Measurements from ENCODE around the gene CTSZ. TPM values are rescaled to one million over a fixed set of nuclear protein-coding genes. Genes with fewer than 3 reads are reported as not detected.

CTSZ gene
- polyA plus RNA-seq, 3 donors, result 62.6 to 755 (median 86.4) TPM

DNA sequence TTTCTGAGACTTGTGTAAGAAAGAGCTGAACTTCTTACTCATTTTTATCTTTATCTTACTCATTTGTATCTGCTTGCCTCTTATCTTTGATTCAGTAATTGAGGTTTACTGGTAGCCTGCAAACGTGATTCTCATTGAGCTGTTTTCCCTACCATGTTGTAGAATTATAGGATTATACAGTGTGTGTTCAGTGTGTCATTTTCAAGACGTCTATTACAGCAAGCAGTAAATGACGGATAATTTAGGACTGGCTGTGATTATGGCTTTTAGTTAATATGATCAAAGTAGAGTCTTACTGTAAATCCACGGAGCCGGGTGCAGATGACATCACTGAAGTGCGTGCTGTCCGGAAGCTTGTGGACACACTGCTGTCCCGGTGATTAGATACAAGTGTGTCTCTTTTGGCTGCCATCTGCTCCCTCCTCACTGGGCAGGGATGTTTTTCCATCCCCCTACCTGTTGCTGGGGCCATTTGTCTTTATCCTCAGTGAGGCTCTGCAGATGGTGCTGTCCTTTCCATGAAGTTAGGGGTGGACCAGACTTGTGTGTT is 20.0 kb downstream of the CTSZ start:
- Histone ChIP-seq H4K20me1 (ENCODE audit: insufficient read depth, low read length) (peaks cover 84% of the 10 kb centered on the region), H3K9me3 (replicated peaks in 1 of 2; ENCODE audit: control insufficient read depth in 1 of 2, insufficient read depth in 1 of 2, low read length in 2 of 2) (no peaks in the 10 kb centered on the region), H3K27ac (ENCODE audit: low read depth in 1 of 2, low read length in 2 of 2) (no peak overlapping the region), H3K4me2 (replicated peaks; ENCODE audit: extremely low read depth, low read length, poor library complexity, severe bottlenecking) (no peak overlapping the region), H3K4me3 (replicated peaks in 1 of 3; ENCODE audit: low read depth in 2 of 3, low read length in 3 of 3) (no peak overlapping the region), H3K9ac (ENCODE audit: insufficient read depth, low read length, poor library complexity, severe bottlenecking) (no peak overlapping the region), H3K36me3 (replicated peaks in 1 of 2; ENCODE audit: control insufficient read depth in 1 of 2, insufficient read depth in 2 of 2, low read length in 2 of 2) (peaks cover 49 to 65% of the 10 kb centered on the region in 2 donors), H3K27me3 (ENCODE audit: control insufficient read depth in 2 of 2, insufficient read depth in 2 of 2, low read length in 2 of 2) (no peaks in the 10 kb centered on the region), H3K4me1 (ENCODE audit: control insufficient read depth in 1 of 2, insufficient read depth in 2 of 2, low read length in 2 of 2) (peaks cover 13 to 20% of the 10 kb centered on the region in 2 donors), H3K79me2 (ENCODE audit: insufficient read depth, low read length) (peaks cover 49% of the 10 kb centered on the region), H2AFZ (ENCODE audit: insufficient read depth, low read depth, low read length, poor library complexity, severe bottlenecking) (no peak overlapping the region)
- 97% methylated on average over 5 of the region's 8 CpGs for WGBS (ENCODE audit: insufficient coverage)
- Mint-ChIP-seq H3K36me3 (peaks cover 58 to 60% of the 10 kb centered on the region in 2 donors), H3K4me3 (no peak overlapping the region), H3K27me3 (ENCODE audit: low read depth in 3 of 3) (no peaks in the 10 kb centered on the region), H3K4me1 (peaks cover 24% of the 10 kb centered on the region), H3K9me3 (no peaks in the 10 kb centered on the region), H3K27ac (no peak overlapping the region)
- DNase-seq, result no peak
- TF ChIP-seq, protein P1, sequence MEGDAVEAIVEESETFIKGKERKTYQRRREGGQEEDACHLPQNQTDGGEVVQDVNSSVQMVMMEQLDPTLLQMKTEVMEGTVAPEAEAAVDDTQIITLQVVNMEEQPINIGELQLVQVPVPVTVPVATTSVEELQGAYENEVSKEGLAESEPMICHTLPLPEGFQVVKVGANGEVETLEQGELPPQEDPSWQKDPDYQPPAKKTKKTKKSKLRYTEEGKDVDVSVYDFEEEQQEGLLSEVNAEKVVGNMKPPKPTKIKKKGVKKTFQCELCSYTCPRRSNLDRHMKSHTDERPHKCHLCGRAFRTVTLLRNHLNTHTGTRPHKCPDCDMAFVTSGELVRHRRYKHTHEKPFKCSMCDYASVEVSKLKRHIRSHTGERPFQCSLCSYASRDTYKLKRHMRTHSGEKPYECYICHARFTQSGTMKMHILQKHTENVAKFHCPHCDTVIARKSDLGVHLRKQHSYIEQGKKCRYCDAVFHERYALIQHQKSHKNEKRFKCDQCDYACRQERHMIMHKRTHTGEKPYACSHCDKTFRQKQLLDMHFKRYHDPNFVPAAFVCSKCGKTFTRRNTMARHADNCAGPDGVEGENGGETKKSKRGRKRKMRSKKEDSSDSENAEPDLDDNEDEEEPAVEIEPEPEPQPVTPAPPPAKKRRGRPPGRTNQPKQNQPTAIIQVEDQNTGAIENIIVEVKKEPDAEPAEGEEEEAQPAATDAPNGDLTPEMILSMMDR (IDR thresholded peaks at IDR 0.05), result no peak
- intact Hi-C loops (cut with micrococcal nuclease), result loop anchor here in 1 of 2 donors (10.0 kb wide), 1 partner anchor 48 kb away; the partner anchor contains the start of gene ATP5F1E

DNA sequence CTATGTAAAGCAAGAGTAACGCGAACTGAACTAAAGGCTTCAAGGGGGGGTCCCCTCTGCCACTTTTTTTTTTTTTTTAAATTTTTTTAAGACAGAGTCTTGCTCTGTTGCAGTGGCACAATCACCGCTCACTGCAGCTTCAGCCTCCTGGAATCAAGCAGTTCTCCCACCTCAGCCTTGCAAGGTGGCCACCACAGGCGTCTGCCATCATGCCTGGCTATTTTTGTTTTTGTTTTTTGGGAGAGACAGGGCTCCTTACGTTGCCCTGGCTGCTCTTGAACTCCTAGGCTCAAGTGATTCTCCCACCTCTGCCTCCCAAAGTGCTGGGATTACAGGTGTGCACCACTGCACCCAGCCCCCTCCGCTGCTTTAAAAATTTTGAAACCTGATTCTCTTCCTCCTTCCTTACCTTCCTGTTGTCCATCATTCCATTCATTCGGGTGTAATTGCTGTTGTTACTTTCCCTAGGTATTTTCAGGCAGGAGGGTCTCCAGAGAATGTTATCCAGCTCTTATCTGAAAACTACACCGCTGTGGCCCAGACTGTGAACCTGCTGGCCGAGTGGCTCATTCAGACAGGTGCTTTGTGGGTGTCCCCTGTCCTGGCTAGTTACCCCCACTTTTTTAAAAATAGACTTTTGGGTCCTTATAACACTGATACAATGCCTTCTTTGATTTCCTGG is 20.6 kb downstream of the CTSZ start:
- Histone ChIP-seq H3K9ac (ENCODE audit: insufficient read depth, low read length, poor library complexity, severe bottlenecking) (no peak overlapping the region), H2AFZ (ENCODE audit: insufficient read depth, low read depth, low read length, poor library complexity, severe bottlenecking) (no peak overlapping the region), H3K27me3 (ENCODE audit: control insufficient read depth in 2 of 2, insufficient read depth in 2 of 2, low read length in 2 of 2) (no peaks in the 10 kb centered on the region), H3K4me2 (replicated peaks; ENCODE audit: extremely low read depth, low read length, poor library complexity, severe bottlenecking) (no peak overlapping the region), H3K79me2 (ENCODE audit: insufficient read depth, low read length) (peaks cover 55% of the 10 kb centered on the region), H3K9me3 (replicated peaks in 1 of 2; ENCODE audit: control insufficient read depth in 1 of 2, insufficient read depth in 1 of 2, low read length in 2 of 2) (no peaks in the 10 kb centered on the region), H3K36me3 (replicated peaks in 1 of 2; ENCODE audit: control insufficient read depth in 1 of 2, insufficient read depth in 2 of 2, low read length in 2 of 2) (peaks cover 46 to 59% of the 10 kb centered on the region in 2 donors), H3K27ac (ENCODE audit: low read depth in 1 of 2, low read length in 2 of 2) (no peak overlapping the region), H3K4me3 (replicated peaks in 1 of 3; ENCODE audit: low read depth in 2 of 3, low read length in 3 of 3) (no peak overlapping the region), H4K20me1 (ENCODE audit: insufficient read depth, low read length) (peaks cover 78% of the 10 kb centered on the region), H3K4me1 (ENCODE audit: control insufficient read depth in 1 of 2, insufficient read depth in 2 of 2, low read length in 2 of 2) (peaks cover 17 to 26% of the 10 kb centered on the region in 2 donors)
- WGBS (ENCODE audit: insufficient coverage), result 83% methylated on average over 4 of the region's 9 CpGs
- no peak for DNase-seq
- Mint-ChIP-seq H3K27me3 (ENCODE audit: low read depth in 3 of 3) (no peaks in the 10 kb centered on the region), H3K36me3 (peaks cover 53 to 56% of the 10 kb centered on the region in 2 donors), H3K27ac (no peak overlapping the region), H3K9me3 (no peaks in the 10 kb centered on the region), H3K4me1 (peaks cover 28% of the 10 kb centered on the region), H3K4me3 (no peak overlapping the region)
- TF ChIP-seq, protein P1 (IDR thresholded peaks at IDR 0.05), result no peak
- intact Hi-C loops (cut with micrococcal nuclease), result loop anchor here in 1 of 2 donors (10.0 kb wide), 1 partner anchor 48 kb away; the partner anchor contains the start of gene ATP5F1E

Measured in CD14-positive monocyte (primary cell).